A204.1 (cell line): ENCODE measurements around the gene MOGAT3.

ENCODE experiments used
- FAIRE-seq: peaks from 2 replicates; lab custom pipeline; 2012; peaks lifted over from hg19 to GRCh38; lab: Jason Lieb, UNC

The MOGAT3 gene

DNA sequence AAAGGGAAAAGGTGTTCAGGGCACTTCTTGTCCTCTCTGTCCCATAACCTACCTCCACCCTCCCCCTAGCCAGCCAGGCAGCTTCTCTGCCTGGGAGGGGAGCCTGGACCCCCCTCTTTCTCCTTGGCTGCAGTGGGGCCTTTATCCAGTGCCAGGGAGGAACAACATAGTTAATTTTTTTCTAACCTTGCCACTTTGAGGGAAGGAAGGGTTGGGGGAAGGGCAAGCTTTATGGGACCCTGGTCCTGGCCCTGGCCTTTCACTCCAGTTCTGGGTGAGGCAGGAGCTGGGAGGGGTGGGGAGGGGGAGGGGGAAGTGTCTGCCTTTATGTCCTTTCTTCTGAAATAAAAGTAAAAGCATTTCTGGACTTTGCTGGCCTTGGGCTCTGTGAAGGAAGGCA, 39.9 kb downstream of the MOGAT3 start:
- FAIRE-seq: no peak

DNA sequence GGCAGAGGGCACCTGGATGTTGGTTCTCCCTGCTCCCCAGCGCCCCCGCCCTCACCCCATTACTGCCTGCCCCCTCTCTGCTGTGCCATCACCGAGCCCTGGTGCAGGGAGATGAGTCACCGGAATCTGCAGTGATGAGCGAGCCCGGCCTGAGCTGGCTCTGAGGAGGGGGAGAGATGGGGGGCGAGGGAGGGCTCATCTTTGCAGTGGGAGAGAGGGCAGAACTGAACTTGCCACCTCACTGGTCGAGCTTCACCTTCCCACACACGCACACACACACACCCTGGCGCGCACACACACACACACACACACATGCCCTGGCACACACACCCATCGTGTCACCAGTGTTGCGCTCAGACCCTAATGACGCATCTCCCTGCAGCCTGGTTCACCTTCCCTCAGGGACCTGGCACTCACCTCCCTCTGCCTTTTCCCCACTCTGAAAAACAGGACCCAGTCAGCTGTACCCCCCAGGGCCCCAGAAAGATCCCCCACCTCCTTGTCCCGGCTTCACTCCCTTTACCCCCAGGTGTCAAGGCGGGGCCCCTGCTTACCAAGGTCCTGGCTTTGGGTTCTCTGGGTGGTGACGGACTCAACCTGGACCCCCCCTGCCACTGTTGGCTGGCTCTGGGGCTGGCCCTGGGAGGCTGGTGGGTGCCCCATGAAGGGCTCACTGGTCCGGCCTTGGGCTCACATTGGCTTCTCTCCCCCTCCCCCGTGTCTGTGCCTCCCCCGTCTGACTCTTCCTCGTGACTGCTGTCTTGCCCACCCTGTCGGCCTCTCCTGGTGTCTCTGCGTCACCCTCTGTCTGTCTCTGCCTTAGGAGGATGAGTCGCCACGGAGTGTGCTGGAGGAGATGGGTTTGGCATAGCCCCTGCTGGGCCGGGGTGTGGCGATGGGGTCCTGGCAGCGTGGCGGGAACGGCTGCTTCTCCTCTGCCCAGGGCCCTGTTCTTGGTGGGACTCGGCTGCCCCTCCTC, 40.9 kb downstream of the MOGAT3 start:
- FAIRE-seq: no peak

DNA sequence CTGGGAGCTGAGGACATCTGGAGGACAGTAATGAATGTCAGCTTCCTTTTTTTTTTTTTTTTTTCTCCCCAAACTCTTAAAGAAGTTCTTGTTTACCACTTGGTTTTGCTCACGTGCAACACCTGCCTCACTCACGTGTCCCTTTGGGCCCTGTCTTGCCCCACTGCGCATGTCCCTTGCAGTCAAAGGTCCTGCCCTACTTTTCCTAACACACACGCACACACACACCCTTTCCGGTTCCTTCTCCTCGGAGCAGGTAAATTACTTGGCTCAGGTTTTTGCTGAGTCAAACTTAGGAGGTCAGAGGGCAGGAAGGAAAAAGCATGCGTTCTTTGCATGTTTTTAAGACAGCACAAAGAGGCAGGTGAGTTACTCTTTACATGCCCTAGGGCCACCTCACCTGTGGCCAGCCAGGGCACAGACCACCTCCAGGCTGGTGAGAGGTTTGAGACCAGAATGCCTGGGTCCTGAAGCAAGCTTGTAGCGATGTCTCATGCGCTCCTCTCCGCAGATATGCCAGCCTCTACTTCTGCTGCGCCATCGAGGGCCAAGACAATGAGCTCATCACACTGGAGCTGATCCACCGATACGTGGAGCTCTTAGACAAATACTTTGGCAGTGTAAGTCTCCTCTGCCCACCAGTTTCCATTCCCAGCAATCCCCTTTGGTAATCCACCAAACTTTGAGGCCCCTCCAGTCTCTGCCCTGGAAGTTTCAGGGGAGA, 43.8 kb downstream of the MOGAT3 start:
- no peak for FAIRE-seq

DNA sequence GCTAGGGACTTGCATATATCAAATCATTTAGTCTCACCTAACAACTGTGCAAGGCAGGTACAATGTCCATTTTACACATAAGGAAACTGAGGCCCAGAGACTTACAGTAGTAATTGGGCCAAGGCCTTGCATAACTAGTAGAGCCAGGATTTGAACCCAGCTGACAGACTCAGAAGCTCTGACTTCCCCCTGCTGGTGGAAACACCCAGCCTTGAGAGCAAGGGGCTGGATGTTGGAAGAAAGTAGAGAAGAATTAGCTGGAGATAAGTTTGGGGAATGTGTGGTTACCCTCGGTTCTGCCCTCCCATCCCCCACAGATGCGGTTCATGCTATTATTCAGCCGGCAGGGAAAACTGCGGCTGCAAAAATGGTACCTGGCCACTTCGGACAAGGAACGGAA, 44.6 kb downstream of the MOGAT3 start:
- no peak for FAIRE-seq

DNA sequence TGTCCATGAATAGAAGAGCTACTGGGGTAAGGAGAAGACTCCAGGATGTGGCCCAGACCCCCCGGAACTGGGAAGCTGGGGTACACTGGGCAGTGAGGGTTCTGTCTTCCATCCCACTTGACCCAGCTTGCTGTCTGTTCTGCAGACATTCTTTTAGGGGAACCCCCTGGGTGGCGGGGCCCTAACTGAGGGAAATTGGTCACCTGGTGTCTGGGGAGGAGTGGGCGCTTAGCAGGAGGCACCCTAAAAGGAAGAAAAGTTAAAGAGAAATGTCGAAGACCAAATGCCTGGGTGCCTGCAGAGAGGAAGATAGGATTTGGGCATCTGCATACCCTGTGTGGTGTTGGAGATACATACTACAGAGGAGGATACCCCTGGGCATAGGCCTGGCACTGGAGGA, 45.5 kb downstream of the MOGAT3 start:
- no peak for FAIRE-seq

DNA sequence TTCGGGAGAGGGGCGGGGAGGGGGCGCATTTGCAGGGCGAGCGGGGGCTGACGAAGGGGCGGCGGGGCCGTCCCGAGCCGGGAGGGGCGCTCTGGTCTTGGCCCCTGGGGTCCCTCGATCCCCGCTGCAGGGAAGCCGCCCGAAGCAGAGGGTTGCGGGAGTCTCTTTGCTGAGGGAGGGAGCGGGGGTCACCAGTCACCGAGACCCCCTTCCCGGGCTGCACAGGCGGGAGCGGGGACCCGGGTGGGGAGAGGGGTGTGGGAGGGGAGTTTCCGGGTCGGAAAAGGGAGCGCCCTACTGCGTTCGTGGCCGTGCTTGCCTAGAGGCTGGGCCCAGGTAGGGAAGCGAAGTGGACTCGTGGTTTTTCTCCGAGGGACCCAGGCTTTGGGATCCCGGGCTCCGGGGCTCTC, 46.1 kb downstream of the MOGAT3 start:
- no peak for FAIRE-seq

DNA sequence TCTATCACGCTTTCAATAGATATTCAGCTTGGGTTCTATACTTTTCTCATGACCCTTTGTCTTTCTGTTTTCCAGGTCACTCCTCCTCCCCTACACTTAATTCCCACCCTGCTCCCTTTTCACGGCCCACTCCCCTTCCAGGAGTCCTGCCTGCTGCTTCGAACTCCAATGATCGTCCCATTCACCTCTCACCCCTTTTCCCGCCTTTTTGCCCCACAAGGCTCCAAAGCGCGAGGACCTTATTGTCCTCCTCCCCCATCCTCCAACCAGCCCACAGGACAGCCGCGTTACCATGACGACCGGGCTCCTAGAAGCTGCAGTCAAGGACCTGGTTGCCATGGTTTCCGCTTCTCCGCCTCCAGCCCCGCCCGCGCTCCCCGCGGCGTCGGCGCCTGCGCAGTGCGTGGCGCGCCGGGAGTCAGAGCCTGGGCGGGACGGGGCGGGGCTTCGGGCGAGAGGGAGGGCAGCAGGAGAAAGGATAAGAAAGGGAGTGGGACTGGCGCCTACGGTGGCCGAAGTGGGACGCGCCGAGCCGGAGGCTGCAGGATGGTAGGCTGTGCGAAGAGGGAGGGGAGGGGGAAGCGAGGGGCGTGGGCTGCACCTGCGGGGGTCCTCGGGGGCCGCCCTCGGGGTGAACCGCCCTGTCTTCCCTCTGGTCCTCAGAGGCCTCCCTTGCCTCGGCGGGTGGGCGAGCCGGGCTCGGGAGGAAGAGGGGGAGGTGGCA, 46.7 kb downstream of the MOGAT3 start, which contains the start of gene AP1S1:
AP1S1 (plus strand) TSS at position 508 of the 724 bp plus-strand sequence; CDS start at position 547, 39 bp downstream.
- no peak for FAIRE-seq

DNA sequence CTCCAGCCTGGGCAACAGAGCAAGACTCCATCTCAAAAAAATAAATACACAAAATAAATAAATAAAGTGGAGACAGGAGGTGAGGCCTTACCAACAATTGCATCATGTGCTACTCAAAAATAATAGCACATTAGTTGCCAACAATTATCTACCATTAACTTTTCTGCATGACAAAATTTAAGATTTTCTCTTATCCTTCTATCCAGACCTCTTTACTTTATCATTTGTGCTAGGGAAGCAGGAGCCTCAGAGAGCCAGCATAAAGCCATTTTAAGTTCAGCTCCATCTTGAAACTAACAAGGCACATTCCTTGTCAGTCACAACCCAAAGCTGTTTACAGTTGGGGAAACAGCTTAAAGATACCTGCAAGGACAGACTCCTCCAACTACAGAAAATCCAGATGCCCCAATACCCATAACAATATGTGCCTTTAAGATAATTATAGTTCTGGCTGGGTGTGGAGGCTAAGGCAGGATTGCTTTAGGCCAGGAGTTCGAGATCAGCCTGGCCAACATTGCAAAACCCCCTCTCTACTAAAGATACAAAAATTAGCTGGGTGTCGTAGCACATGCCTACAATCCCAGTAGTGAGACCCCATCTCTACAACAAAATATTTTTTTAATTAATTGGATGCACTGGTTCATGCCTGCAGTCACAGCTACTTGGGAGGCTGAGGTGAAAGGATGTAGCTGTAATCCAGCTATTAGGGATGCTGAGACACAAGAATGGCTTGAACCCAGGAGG, 48.8 kb downstream of the MOGAT3 start:
- no peak for FAIRE-seq
